GM21717 (cell line): ENCODE data around the gene NOS1.
"Not testable (repeated sequence)": the region's sequence is repeated elsewhere in the genome, so short reads cannot be mapped to it uniquely, and the experiment has no call there.

Experiments
- ATAC-seq: cut with Tn5 transposase; IDR thresholded peaks from one replicate; pipeline ENCODE4 v1.9.1; 2021; ENCODE audit warnings: mild to moderate bottlenecking, moderate library complexity; ENCODE audit not compliant: unreplicated experiment

Gene NOS1

GRCh38 chr12:117210266-117210918 is 151.0 kb downstream of the NOS1 start:
- ATAC-seq = no peak

- no peak for ATAC-seq
Observed at GRCh38 chr12:117209626-117210025, 151.8 kb downstream of the NOS1 start.

- ATAC-seq = no peak
Observed at GRCh38 chr12:117208811-117209455, 152.5 kb downstream of the NOS1 start.

- ATAC-seq = no peak
Observed at GRCh38 chr12:117208206-117208605, 153.2 kb downstream of the NOS1 start.

- no peak for ATAC-seq
Observed at GRCh38 chr12:117207675-117208074, 153.8 kb downstream of the NOS1 start.

GRCh38 chr12:117202556-117202955 is 158.9 kb downstream of the NOS1 start:
- ATAC-seq = no peak

- no peak for ATAC-seq
Observed at GRCh38 chr12:117202033-117202432, 159.4 kb downstream of the NOS1 start.

GRCh38 chr12:117199956-117200744 is 161.3 kb downstream of the NOS1 start:
- not testable (repeated sequence) for ATAC-seq

- not testable (repeated sequence) for ATAC-seq
Observed at GRCh38 chr12:117196334-117196733, 165.1 kb downstream of the NOS1 start.

- not testable (repeated sequence) for ATAC-seq
Observed at GRCh38 chr12:117195027-117195426, 166.4 kb downstream of the NOS1 start.

GRCh38 chr12:117193903-117194302 is 167.5 kb downstream of the NOS1 start:
- no peak for ATAC-seq

GRCh38 chr12:117192581-117192980 is 168.8 kb downstream of the NOS1 start:
- ATAC-seq = not testable (repeated sequence)

GRCh38 chr12:117192057-117192456 is 169.4 kb downstream of the NOS1 start:
- ATAC-seq = no peak

GRCh38 chr12:117190210-117190781 is 171.1 kb downstream of the NOS1 start, which contains the start of gene FBXO21:
TSS of gene FBXO21 (minus strand) at chr12:117190470. CDS start at chr12:117190456, 14 bp downstream.
- peak; percentile 91 for ATAC-seq

- peak; percentile 50 for ATAC-seq
Observed at GRCh38 chr12:117189725-117190209, 171.7 kb downstream of the NOS1 start.

GRCh38 chr12:117188961-117189724 is 172.3 kb downstream of the NOS1 start:
- no peak for ATAC-seq

GRCh38 chr12:117188121-117188665 is 173.2 kb downstream of the NOS1 start:
- no peak for ATAC-seq

GRCh38 chr12:117187421-117187820 is 174.0 kb downstream of the NOS1 start:
- no peak for ATAC-seq

GRCh38 chr12:117182866-117183265 is 178.6 kb downstream of the NOS1 start:
- ATAC-seq = no peak

- not testable (repeated sequence) for ATAC-seq
Observed at GRCh38 chr12:117181468-117181843, 180.0 kb downstream of the NOS1 start.
